ENCODE results near the gene TTLL7.
"Not testable (repeated sequence)": the region's sequence is repeated elsewhere in the genome, so short reads cannot be mapped to it uniquely, and the experiment has no call there.

- TF ChIP-seq CTCF (IDR thresholded peaks at IDR 0.05; ENCODE audit: low read depth, low read length); EZH2phosphoT487 (IDR thresholded peaks at IDR 0.05; ENCODE audit: low read depth): not testable (repeated sequence)
Measured at GRCh38 chr1:83983918-83984317, 15.0 kb downstream of the TTLL7 start.
